NB4 (cell line): ENCODE measurements around the gene NOX3.

Experiments used
- DNase-seq: peaks from one replicate; pipeline ENCODE4 v3.0.0; 2010; ENCODE audit warnings: low read depth
- H3K4me3 ChIP-seq: one replicate; pipeline ENCODE4 v1.5.1; 2011; ENCODE audit warnings: mild to moderate bottlenecking, low read depth, low read length, moderate library complexity
- CTCF ChIP-seq: IDR thresholded peaks from one replicate; pipeline ENCODE4 v1.5.1; 2012; ENCODE audit warnings: low read depth, low read length
- MYC ChIP-seq: IDR thresholded peaks from 2 replicates; pipeline ENCODE4 v1.6.1; 2011; ENCODE audit warnings: low read depth, low read length
- POLR2A ChIP-seq: IDR thresholded peaks from 2 replicates; pipeline ENCODE4 v1.6.1; 2011; ENCODE audit warnings: mild to moderate bottlenecking; ENCODE audit not compliant: insufficient read length; ENCODE audit errors: extremely low read depth
- TF ChIP-seq, protein P1 (sequence below): IDR thresholded peaks from 2 replicates; pipeline ENCODE4 v1.6.1; 2011; ENCODE audit warnings: low read depth, low read length

NOX3 gene

GRCh38 chr6:155404937-155405336 is 50.7 kb downstream of the NOX3 start:
- TF ChIP-seq POLR2A, result no peak
- no peak for TF ChIP-seq CTCF
- TF ChIP-seq, protein P1, sequence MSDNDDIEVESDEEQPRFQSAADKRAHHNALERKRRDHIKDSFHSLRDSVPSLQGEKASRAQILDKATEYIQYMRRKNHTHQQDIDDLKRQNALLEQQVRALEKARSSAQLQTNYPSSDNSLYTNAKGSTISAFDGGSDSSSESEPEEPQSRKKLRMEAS, result no peak
- no peak for TF ChIP-seq MYC
- no peak for DNase-seq
- no peak overlapping the region for H3K4me3 ChIP-seq

DNA sequence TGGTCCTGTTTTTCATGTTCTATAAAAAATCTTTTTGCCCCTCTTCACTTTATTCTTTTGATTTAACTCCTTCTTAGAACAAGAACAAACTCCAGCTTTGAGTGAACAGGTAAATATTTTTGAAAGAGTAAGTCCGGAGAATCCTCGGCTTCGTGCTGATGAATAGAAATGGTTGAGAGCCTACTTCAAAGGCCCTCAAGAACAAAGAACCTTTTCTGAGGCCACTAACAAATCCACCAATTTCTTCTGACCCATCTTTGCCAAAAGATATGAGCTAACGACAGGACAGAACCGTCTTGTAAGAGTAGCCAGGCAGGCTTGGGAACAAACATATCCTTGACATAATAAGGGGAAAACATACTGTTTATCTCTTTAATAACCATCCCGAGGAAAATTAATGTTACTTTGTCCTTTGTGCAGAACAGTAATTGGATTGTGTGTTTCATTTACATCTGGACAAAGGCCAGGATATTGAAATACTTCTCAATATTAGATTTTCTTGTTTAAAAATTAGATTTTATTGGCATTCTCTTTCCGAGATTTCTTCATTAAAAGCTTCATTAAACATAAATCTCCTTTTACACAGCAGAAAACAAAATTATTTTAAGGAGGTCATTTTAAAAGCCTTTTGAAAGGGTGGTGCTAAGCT is 52.9 kb downstream of the NOX3 start:
- H3K4me3 ChIP-seq, result no peak overlapping the region
- TF ChIP-seq POLR2A (no peak), CTCF (no peak), MYC (no peak)
- TF ChIP-seq, protein P1, result no peak
- no peak for DNase-seq

GRCh38 chr6:155400654-155400965 is 55.0 kb downstream of the NOX3 start:
- no peak for TF ChIP-seq POLR2A
- TF ChIP-seq CTCF, result no peak
- TF ChIP-seq, protein P1, result no peak
- no peak for TF ChIP-seq MYC
- DNase-seq, result peak; percentile 27
- no peak overlapping the region for H3K4me3 ChIP-seq

GRCh38 chr6:155399745-155400653 is 55.6 kb downstream of the NOX3 start:
- no peak for DNase-seq
- TF ChIP-seq, protein P1, result 0 out of 2 replicates have a peak, but pooled peaks have one; percentile 6
- no peak for TF ChIP-seq CTCF
- no peak for TF ChIP-seq POLR2A
- TF ChIP-seq MYC, result no peak
- peak overlapping the region; percentile 51 for H3K4me3 ChIP-seq

GRCh38 chr6:155399062-155399744 is 56.4 kb downstream of the NOX3 start:
- TF ChIP-seq, protein P1, result no peak; the same call in 1 of the 2 replicates
- TF ChIP-seq POLR2A (no peak), MYC (no peak), CTCF (no peak)
- H3K4me3 ChIP-seq, result peak overlapping the region; percentile 51
- DNase-seq, result peak; percentile 90
